WTC11 (cell line): ENCODE results near the gene ENTPD6. TPM values are rescaled to one million over a fixed set of nuclear protein-coding genes. Genes with fewer than 3 reads are reported as not detected.

Source experiments
- ATAC-seq: fragments of 200-7000 bp; cut with Tn5 transposase; 2 replicates; pipeline ENCODE4 v1.10.0; 2021; ENCODE audit warnings: mild to moderate bottlenecking, moderate library complexity
- CTCF ChIA-PET: fragments of 300-600 bp; sonication (Branson Sonifier 250); formaldehyde crosslinking; loops from one replicate; lab custom pipeline; 2021; ENCODE audit warnings: antibody characterized with exemption; lab: Charles Lee
- POLR2A ChIA-PET: fragments of 350-600 bp; sonication (Branson Sonifier 250); formaldehyde crosslinking; loops from one replicate; lab custom pipeline; 2021; ENCODE audit warnings: antibody characterized with exemption; lab: Charles Lee
- DNase-seq: peaks from one replicate; pipeline ENCODE4 v3.0.0; 2021; ENCODE audit warnings: low spot score
- H3K27ac Mint-ChIP-seq: 2 replicates; pipeline ENCODE4 v1.8.0; 2021; ENCODE audit warnings: mixed read lengths
- H3K27me3 Mint-ChIP-seq: 2 replicates; pipeline ENCODE4 v1.8.0; 2021; ENCODE audit warnings: low read depth, mild to moderate bottlenecking, moderate library complexity, mixed read lengths
- H3K36me3 Mint-ChIP-seq: 2 replicates; pipeline ENCODE4 v1.8.0; 2021; ENCODE audit warnings: mixed read lengths
- H3K4me1 Mint-ChIP-seq: 2 replicates; pipeline ENCODE4 v1.8.0; 2022; ENCODE audit warnings: mixed read lengths
- H3K4me3 Mint-ChIP-seq: 2 replicates; pipeline ENCODE4 v1.8.0; 2021; ENCODE audit warnings: mild to moderate bottlenecking, moderate library complexity, mixed read lengths
- H3K9me3 Mint-ChIP-seq: 2 replicates; pipeline ENCODE4 v1.8.0; 2021; ENCODE audit warnings: mixed read lengths
- CREM ChIP-seq: sonication (generic); formaldehyde crosslinking; IDR thresholded peaks from 2 replicates; pipeline ENCODE4 v1.8.1; 2022; ENCODE audit warnings: mild to moderate bottlenecking, missing genetic modification reagents, moderate library complexity
- ELF4 ChIP-seq: sonication (generic); formaldehyde crosslinking; IDR thresholded peaks from 2 replicates; pipeline ENCODE4 v1.8.1; 2022; ENCODE audit warnings: low read depth, mild to moderate bottlenecking, moderate library complexity, missing genetic modification reagents
- ESRRA ChIP-seq: sonication (generic); formaldehyde crosslinking; IDR thresholded peaks from 2 replicates; pipeline ENCODE4 v1.8.1; 2022; ENCODE audit warnings: mild to moderate bottlenecking, missing genetic modification reagents, borderline replicate concordance
- FOXK1 ChIP-seq: sonication (generic); formaldehyde crosslinking; IDR thresholded peaks from 2 replicates; pipeline ENCODE4 v1.8.0; 2022; ENCODE audit warnings: mild to moderate bottlenecking, moderate library complexity, missing genetic modification reagents
- HMGA2 ChIP-seq: fragments of 250-450 bp; sonication (Bioruptor Pico); IDR thresholded peaks from 2 replicates; pipeline ENCODE4 v1.4.0; 2021; ENCODE audit warnings: mild to moderate bottlenecking, moderate library complexity
- MYBL2 ChIP-seq: sonication (generic); formaldehyde crosslinking; IDR thresholded peaks from 2 replicates; pipeline ENCODE4 v1.8.1; 2023; ENCODE audit warnings: mild to moderate bottlenecking, moderate library complexity, missing genetic modification reagents
- NFE2L1 ChIP-seq: sonication (generic); formaldehyde crosslinking; IDR thresholded peaks from 2 replicates; pipeline ENCODE4 v1.8.1; 2023; ENCODE audit warnings: missing genetic modification reagents
- OVOL2 ChIP-seq: fragments of 250-450 bp; sonication (Bioruptor Pico); IDR thresholded peaks from 2 replicates; pipeline ENCODE4 v1.9.0; 2021; ENCODE audit warnings: mild to moderate bottlenecking, borderline replicate concordance
- PRRX2 ChIP-seq: fragments of 250-450 bp; sonication (Bioruptor Pico); IDR thresholded peaks from 2 replicates; pipeline ENCODE4 v1.8.0; 2021; ENCODE audit warnings: mild to moderate bottlenecking
- RORB ChIP-seq: fragments of 250-450 bp; sonication (Bioruptor Pico); IDR thresholded peaks from 2 replicates; pipeline ENCODE4 v1.9.0; 2021; ENCODE audit warnings: mild to moderate bottlenecking
- SOX15 ChIP-seq: fragments of 250-450 bp; sonication (Bioruptor Pico); IDR thresholded peaks from 2 replicates; pipeline ENCODE4 v1.9.0; 2021; ENCODE audit warnings: mild to moderate bottlenecking
- TEAD1 ChIP-seq: sonication (generic); formaldehyde crosslinking; IDR thresholded peaks from 2 replicates; pipeline ENCODE4 v1.8.0; 2022; ENCODE audit warnings: mild to moderate bottlenecking, missing genetic modification reagents
- ZNF121 ChIP-seq: sonication (generic); formaldehyde crosslinking; IDR thresholded peaks from 2 replicates; pipeline ENCODE4 v1.8.0; 2023; ENCODE audit warnings: missing genetic modification reagents
- ZNF232 ChIP-seq: sonication (generic); formaldehyde crosslinking; IDR thresholded peaks from 2 replicates; pipeline ENCODE4 v1.8.0; 2022; ENCODE audit warnings: mild to moderate bottlenecking, missing genetic modification reagents
- total RNA-seq: library from RNA; stranded (reverse); gene quantifications from 3 replicates; pipeline ENCODE4 v1.2.3, GENCODE V29; 2021
- TF ChIP-seq, protein P1 (sequence below): sonication (generic); formaldehyde crosslinking; IDR thresholded peaks from 2 replicates; pipeline ENCODE4 v1.8.0; 2023; ENCODE audit warnings: missing genetic modification reagents, mild to moderate bottlenecking, borderline replicate concordance
- TF ChIP-seq, protein P2 (sequence below): sonication (generic); formaldehyde crosslinking; IDR thresholded peaks from 2 replicates; pipeline ENCODE4 v1.8.0; 2022; ENCODE audit warnings: mild to moderate bottlenecking, missing genetic modification reagents
- TF ChIP-seq, protein P3 (sequence below): fragments of 250-450 bp; sonication (Bioruptor Pico); conservative IDR thresholded peaks from 2 replicates; pipeline ENCODE4 v1.9.0; 2021; ENCODE audit warnings: mild to moderate bottlenecking
- TF ChIP-seq, protein P4 (sequence below): sonication (generic); formaldehyde crosslinking; IDR thresholded peaks from 2 replicates; pipeline ENCODE4 v1.8.1; 2022; ENCODE audit warnings: mild to moderate bottlenecking, missing genetic modification reagents, moderate library complexity, borderline replicate concordance

ENTPD6 gene
- total RNA-seq, 1 experiment from 2014 or later: 56.9 TPM

DNA sequence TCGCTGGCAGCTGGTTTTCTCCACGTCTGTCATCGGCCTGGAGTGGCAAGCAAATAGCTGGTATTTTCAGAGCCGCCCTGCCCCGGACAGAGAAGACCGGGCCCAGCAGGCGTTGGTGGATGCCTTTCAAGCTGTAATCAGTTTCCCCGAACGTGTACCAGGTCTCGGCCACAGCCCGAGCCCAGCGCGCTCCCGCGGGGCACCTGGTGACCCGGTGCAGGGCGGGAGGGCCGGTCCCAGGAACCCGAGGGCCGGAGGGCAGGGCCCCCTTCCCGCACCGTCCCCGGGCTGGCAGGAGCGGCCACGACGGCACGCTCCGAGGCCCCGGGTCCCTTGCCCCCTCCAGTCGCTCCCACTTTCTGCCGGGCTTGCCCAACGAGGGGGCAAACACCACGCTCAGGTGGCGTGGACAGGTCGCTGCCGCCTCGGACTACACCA, 52.0 kb downstream of the ENTPD6 start:
- H3K4me1 Mint-ChIP-seq: peaks cover 34% of the 10 kb centered on the region

DNA sequence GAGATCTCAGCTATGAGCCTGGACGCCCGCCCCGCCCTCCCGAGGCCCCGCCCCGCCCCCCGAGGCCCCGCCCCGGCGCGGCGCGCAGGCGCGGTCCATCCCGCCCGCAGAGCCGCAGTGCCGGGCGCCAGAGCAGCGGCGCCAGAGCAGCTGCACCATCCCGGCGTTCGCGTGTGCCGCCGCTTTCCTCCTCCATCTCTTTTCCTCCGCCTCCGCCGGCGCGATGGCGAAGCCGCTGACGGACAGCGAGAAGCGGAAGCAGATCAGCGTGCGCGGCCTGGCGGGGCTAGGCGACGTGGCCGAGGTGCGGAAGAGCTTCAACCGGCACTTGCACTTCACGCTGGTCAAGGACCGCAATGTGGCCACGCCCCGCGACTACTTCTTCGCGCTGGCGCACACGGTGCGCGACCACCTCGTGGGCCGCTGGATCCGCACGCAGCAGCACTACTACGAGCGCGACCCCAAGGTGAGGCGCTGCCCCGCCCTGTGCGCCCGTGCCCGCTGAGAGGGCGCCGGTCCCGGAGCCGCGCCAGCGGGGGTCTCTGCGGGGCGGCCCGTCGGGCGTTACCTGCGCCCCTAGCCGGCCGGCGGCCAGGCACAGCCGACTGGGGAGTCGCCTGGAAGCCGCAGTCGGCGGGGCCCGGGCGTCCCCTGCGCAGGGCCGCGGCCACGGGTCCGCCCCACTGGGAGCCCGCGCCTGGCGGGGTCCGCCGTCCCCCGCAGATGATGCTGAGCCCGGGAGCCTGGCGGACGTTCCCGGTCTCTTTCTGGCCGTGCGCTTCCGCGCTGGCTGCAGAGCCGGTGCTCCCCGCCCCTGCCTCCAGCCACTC, 52.7 kb downstream of the ENTPD6 start, which contains the start of gene PYGB:
PYGB (plus strand) TSS at position 130 of the 830 bp plus-strand sequence; CDS start at position 224, 94 bp downstream.
- Mint-ChIP-seq H3K27me3 (peaks cover 9% of the 10 kb centered on the region), H3K4me1 (peaks cover 39% of the 10 kb centered on the region)
- CTCF ChIA-PET: interaction anchor here (0.7 to 3.0 kb wide), 29 partner anchors 10 to 317 kb away, joined by 3 to 48 read pairs (median 4); partner anchors contain the start of genes ENTPD6, GINS1 and VSX1
- no peak for TF ChIP-seq SOX15
- peak; percentile 54; the same call in 1 of the 2 replicates for TF ChIP-seq ZNF232
- no peak for TF ChIP-seq ZNF121 (CRISPR knock-in tag)
- TF ChIP-seq MYBL2 (CRISPR knock-in tag): peak; percentile 80
- TF ChIP-seq, protein P1, sequence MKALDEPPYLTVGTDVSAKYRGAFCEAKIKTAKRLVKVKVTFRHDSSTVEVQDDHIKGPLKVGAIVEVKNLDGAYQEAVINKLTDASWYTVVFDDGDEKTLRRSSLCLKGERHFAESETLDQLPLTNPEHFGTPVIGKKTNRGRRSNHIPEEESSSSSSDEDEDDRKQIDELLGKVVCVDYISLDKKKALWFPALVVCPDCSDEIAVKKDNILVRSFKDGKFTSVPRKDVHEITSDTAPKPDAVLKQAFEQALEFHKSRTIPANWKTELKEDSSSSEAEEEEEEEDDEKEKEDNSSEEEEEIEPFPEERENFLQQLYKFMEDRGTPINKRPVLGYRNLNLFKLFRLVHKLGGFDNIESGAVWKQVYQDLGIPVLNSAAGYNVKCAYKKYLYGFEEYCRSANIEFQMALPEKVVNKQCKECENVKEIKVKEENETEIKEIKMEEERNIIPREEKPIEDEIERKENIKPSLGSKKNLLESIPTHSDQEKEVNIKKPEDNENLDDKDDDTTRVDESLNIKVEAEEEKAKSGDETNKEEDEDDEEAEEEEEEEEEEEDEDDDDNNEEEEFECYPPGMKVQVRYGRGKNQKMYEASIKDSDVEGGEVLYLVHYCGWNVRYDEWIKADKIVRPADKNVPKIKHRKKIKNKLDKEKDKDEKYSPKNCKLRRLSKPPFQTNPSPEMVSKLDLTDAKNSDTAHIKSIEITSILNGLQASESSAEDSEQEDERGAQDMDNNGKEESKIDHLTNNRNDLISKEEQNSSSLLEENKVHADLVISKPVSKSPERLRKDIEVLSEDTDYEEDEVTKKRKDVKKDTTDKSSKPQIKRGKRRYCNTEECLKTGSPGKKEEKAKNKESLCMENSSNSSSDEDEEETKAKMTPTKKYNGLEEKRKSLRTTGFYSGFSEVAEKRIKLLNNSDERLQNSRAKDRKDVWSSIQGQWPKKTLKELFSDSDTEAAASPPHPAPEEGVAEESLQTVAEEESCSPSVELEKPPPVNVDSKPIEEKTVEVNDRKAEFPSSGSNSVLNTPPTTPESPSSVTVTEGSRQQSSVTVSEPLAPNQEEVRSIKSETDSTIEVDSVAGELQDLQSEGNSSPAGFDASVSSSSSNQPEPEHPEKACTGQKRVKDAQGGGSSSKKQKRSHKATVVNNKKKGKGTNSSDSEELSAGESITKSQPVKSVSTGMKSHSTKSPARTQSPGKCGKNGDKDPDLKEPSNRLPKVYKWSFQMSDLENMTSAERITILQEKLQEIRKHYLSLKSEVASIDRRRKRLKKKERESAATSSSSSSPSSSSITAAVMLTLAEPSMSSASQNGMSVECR (CRISPR knock-in tag): peak; percentile 82; the same call in 1 of the 2 replicates
- TF ChIP-seq PRRX2: no peak
- no peak for TF ChIP-seq HMGA2 (CRISPR knock-in tag)
- TF ChIP-seq, protein P2, sequence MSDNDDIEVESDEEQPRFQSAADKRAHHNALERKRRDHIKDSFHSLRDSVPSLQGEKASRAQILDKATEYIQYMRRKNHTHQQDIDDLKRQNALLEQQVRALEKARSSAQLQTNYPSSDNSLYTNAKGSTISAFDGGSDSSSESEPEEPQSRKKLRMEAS (CRISPR knock-in tag): peak; percentile 77; the same call in 1 of the 2 replicates
- no peak for TF ChIP-seq ESRRA (CRISPR knock-in tag)
- peak; percentile 73; the same call in 1 of the 2 replicates for TF ChIP-seq TEAD1 (CRISPR knock-in tag)
- TF ChIP-seq CREM: no peak; the same call in 1 of the 2 replicates
- TF ChIP-seq NFE2L1 (CRISPR knock-in tag): peak; percentile 78; the same call in 1 of the 2 replicates
- TF ChIP-seq, protein P3, sequence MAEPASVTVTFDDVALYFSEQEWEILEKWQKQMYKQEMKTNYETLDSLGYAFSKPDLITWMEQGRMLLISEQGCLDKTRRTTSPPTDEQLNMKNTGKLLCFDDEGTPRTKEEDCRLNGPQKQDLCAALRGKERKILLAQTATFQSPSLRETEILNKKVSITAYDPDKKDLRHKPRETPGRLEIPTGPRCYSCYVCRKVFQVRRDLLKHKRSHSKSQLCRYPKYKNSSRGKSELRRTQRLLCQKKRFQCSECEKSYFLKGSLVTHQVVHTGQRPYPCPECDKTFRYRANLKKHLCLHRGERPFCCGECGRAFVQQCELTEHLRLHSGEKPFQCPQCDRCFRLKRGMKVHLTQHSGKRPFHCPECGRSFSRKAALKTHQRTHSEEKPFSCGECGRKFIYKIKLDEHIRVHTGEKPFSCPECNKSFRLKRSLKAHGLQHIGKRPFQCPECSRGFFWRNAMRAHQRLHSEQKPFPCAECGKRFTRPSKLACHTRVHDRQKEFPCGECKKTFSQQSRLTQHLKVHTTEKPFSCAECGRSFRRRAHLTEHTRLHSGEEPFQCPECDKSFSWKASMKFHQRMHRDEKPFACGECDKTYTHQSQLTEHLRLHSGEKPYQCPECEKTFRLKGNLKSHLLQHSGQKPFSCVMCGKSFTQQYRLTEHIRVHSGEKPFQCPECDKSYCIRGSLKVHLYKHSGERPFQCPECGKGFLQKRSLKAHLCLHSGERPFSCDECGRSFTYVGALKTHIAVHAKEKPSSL (CRISPR knock-in tag): no peak
- TF ChIP-seq ELF4: no peak

More for the DNA sequence above, 52.0 kb downstream of the ENTPD6 start:
- ATAC-seq: peak; percentile 48
- Mint-ChIP-seq H3K4me3 (peak overlapping the region; percentile 87), H3K27me3 (peaks cover 9% of the 10 kb centered on the region), H3K9me3 (peaks cover 4% of the 10 kb centered on the region), H3K36me3 (no peaks in the 10 kb centered on the region), H3K27ac (no peak overlapping the region)
- TF ChIP-seq, protein P1 (CRISPR knock-in tag): no peak
- TF ChIP-seq RORB (no peak), OVOL2 (CRISPR knock-in tag) (no peak), FOXK1 (CRISPR knock-in tag) (0 out of 2 replicates have a peak, but pooled peaks have one; percentile 2)
- TF ChIP-seq, protein P4, sequence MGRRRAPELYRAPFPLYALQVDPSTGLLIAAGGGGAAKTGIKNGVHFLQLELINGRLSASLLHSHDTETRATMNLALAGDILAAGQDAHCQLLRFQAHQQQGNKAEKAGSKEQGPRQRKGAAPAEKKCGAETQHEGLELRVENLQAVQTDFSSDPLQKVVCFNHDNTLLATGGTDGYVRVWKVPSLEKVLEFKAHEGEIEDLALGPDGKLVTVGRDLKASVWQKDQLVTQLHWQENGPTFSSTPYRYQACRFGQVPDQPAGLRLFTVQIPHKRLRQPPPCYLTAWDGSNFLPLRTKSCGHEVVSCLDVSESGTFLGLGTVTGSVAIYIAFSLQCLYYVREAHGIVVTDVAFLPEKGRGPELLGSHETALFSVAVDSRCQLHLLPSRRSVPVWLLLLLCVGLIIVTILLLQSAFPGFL (CRISPR knock-in tag): 0 out of 2 replicates have a peak, but pooled peaks have one; percentile 9
- ChIA-PET CTCF (interaction anchor here (0.6 to 3.0 kb wide), 41 partner anchors 10 to 1930 kb away, joined by 3 to 48 read pairs (median 4); partner anchors contain the start of genes ENTPD6 and GINS1), POLR2A (interaction anchor here (1.0 to 1.3 kb wide), 4 partner anchors 25 to 160 kb away, joined by 3 to 5 read pairs (median 4); partner anchors contain the start of gene GINS1)
- no peak for DNase-seq

More for the DNA sequence above, 52.7 kb downstream of the ENTPD6 start, which contains the start of gene PYGB:
- ATAC-seq: peak; percentile 73
- POLR2A ChIA-PET: interaction anchor here (1.0 to 1.3 kb wide), 2 partner anchors 25 to 47 kb away, joined by 3 to 5 read pairs; no protein-coding TSS in a partner anchor
- H3K36me3 Mint-ChIP-seq: 0 out of 2 replicates have a peak, but pooled peaks cover 4% of the 10 kb centered on the region
- peaks cover 4% of the 10 kb centered on the region for H3K9me3 Mint-ChIP-seq
- H3K27ac Mint-ChIP-seq: peak within 1 kb of the TSS; percentile 94
- H3K4me3 Mint-ChIP-seq: peak within 1 kb of the TSS; percentile 88
- DNase-seq: peak; percentile 82
